ENCODE results near the gene TRPM4. TPM values are rescaled to one million over a fixed set of nuclear protein-coding genes. Genes with fewer than 3 reads are reported as not detected.

Gene TRPM4
- total and polyA plus RNA-seq, 2 of the 8 experiments (the other 6 are each of a cell fraction or from before 2014, with no cell fraction given): 11.3 to 13.3 TPM

DNA sequence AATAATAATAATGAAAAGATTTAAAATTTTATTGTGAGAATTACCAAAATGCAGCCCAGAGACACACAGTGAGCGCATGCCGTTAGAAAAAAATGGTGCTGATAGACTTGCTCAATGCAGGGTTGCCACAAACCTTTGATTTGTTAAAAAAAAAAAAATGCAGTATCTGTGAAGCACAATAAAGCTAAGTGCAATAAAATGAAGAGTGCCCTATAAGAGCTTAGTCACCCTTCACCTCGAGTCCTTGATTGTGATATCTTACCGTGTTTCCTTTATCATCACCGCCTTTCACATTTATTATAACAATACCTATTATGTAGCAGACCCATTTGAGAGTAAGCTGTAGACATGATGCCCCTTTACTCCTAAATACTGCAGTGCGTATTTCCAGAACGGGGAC, 84.2 kb downstream of the TRPM4 start:
- no peak for FAIRE-seq
- H4K91ac ChIP-seq (replicated peaks; ENCODE audit: insufficient read length, low read length): no peak overlapping the region
- no peak overlapping the region for H3K4me3 ChIP-seq (ENCODE audit: extremely low read depth in 1 of 4, insufficient read depth in 2 of 4, low read depth in 3 of 4, low read length in 4 of 4)
- H4K5ac ChIP-seq (ENCODE audit: insufficient read length, low read depth, low read length): no peak overlapping the region
- H2BK12ac ChIP-seq (ENCODE audit: low read depth, low read length): no peak overlapping the region
- no peaks in the 10 kb centered on the region for H3K27me3 ChIP-seq (replicated peaks in 1 of 4; ENCODE audit: control insufficient read depth in 3 of 4, extremely low read depth in 1 of 4, insufficient read depth in 3 of 4, low read length in 3 of 4)
- DNase-seq (ENCODE audit: low read depth in 1 of 2, low spot score in 2 of 2): no peak
- H3K4me1 ChIP-seq (replicated peaks in 1 of 4; ENCODE audit: control insufficient read depth in 3 of 4, insufficient read depth in 4 of 4, low read length in 3 of 4): peaks cover 0 to 3% (median 1%) of the 10 kb centered on the region in 4 experiments; a peak in 2 of 7 replicates
- no peak overlapping the region for H3K23ac ChIP-seq (ENCODE audit: insufficient read length)
- no peaks in the 10 kb centered on the region for H3K36me3 ChIP-seq (ENCODE audit: control insufficient read depth in 2 of 4, insufficient read depth in 4 of 4, low read length in 3 of 4)
- POLR2A ChIA-PET (ENCODE audit: partially characterized antibody): no interaction called here
- no peaks in the 10 kb centered on the region for H3K79me2 ChIP-seq (ENCODE audit: control insufficient read depth in 1 of 2, insufficient read depth in 2 of 2, low read length in 2 of 2)
- no peak overlapping the region for H2AFZ ChIP-seq (ENCODE audit: low read length)
- H3K27ac ChIP-seq (ENCODE audit: low read depth, low read length): no peak overlapping the region
- H4K20me1 ChIP-seq (replicated peaks in 1 of 2; ENCODE audit: control insufficient read depth in 1 of 2, insufficient read depth in 2 of 2, low read length in 2 of 2): no peaks in the 10 kb centered on the region
- H3K4ac ChIP-seq (replicated peaks; ENCODE audit: insufficient read length, low read depth, low read length): no peak overlapping the region
- no peak overlapping the region for H2BK20ac ChIP-seq (ENCODE audit: low read length)
- H3K9ac ChIP-seq (replicated peaks in 1 of 4; ENCODE audit: extremely low read depth in 1 of 4, low read depth in 3 of 4, low read length in 3 of 4): no peak overlapping the region
- H3K79me1 ChIP-seq (ENCODE audit: low read depth, low read length): no peaks in the 10 kb centered on the region
- H2AK5ac ChIP-seq (ENCODE audit: low read depth, low read length): no peak overlapping the region
- no peak overlapping the region for H2BK5ac ChIP-seq (ENCODE audit: low read depth, low read length)
- H2BK120ac ChIP-seq (replicated peaks; ENCODE audit: low read depth, low read length): no peak overlapping the region
- no peak overlapping the region for H3K4me2 ChIP-seq (ENCODE audit: insufficient read depth in 1 of 2, low read depth in 2 of 2, low read length in 2 of 2)
- H3K56ac ChIP-seq (replicated peaks; ENCODE audit: insufficient read length, low read depth, low read length): no peak overlapping the region
- TF ChIP-seq EGR1 (IDR thresholded peaks at IDR 0.05; ENCODE audit: borderline replicate concordance, low read depth, low read length): no peak
- TF ChIP-seq TAF1 (IDR thresholded peaks at IDR 0.05; ENCODE audit: low read depth, low read length): no peak
- no peak for TF ChIP-seq TAF7 (optimal IDR thresholded peaks at IDR 0.05; ENCODE audit: borderline replicate concordance, low read depth, low read length)
- no peak for TF ChIP-seq KDM1A (IDR thresholded peaks at IDR 0.05; ENCODE audit: borderline replicate concordance, low read length)
- no peak for TF ChIP-seq SUZ12 (IDR thresholded peaks at IDR 0.05; ENCODE audit: low read length)
- TF ChIP-seq TEAD4 (IDR thresholded peaks at IDR 0.05; ENCODE audit: low read depth, low read length): no peak
- TF ChIP-seq SIN3A (conservative IDR thresholded peaks at IDR 0.05 in 1 of 2, IDR thresholded peaks at IDR 0.05 in 1 of 2; ENCODE audit: low read depth in 1 of 2, low read length in 2 of 2): no peak
- TF ChIP-seq BRCA1 (IDR thresholded peaks at IDR 0.05; ENCODE audit: low read depth, low read length): no peak
- no peak overlapping the region for H3K14ac ChIP-seq (ENCODE audit: insufficient read length)
- WGBS, 2 experiments (ENCODE audit: extremely low coverage in 1 of 2, insufficient coverage in 1 of 2, insufficient read length in 1 of 2, insufficient replicate concordance in 2 of 2, low coverage in 1 of 2, low lambda C conversion rate in 2 of 2, missing lambda C conversion rate in 1 of 2): 79% methylated on average over 7 of the region's 7 CpGs; no CpG with 5 or more reads in 1 of the 2 experiments
- CTCF ChIA-PET (ENCODE audit: partially characterized antibody): interaction anchor here (1.4 to 3.1 kb wide), 2 partner anchors 16 to 20 kb away, joined by 3 to 19 read pairs; no protein-coding TSS in a partner anchor
- no peak overlapping the region for H2BK15ac ChIP-seq (ENCODE audit: low read length)
- no peaks in the 10 kb centered on the region for H3K9me3 ChIP-seq (ENCODE audit: insufficient read depth in 2 of 2, low read depth in 1 of 2, low read length in 1 of 2)
- H3K18ac ChIP-seq (ENCODE audit: extremely low read depth, low read length): no peak overlapping the region
- H4K8ac ChIP-seq (ENCODE audit: extremely low read depth, insufficient read depth, low read length): no peak overlapping the region
- H3K23me2 ChIP-seq (ENCODE audit: low read depth, low read length): no peaks in the 10 kb centered on the region
